Transverse colon (tissue), 4 donors: Measurements from ENCODE around the gene GIPC1. TPM values are rescaled to one million over a fixed set of nuclear protein-coding genes. Genes with fewer than 3 reads are reported as not detected.
A peak's percentile ranks its signal among the peaks of the same experiment; 100 is the strongest.
"Not testable (repeated sequence)": the region's sequence is repeated elsewhere in the genome, so short reads cannot be mapped to it uniquely, and the experiment has no call there.

Experiments used
- DNase-seq: peaks from one replicate; pipeline ENCODE4 v3.0.0-alpha.2; 2019
- H3K27ac ChIP-seq, 4 donors: fragments of 200-600 bp; sonication (generic); 2 replicates each; pipeline ENCODE4 v1.5.1; 2016 to 2018; ENCODE audit warnings: inconsistent platforms in 4 of 4
- H3K27me3 ChIP-seq: fragments of 200-600 bp; sonication (generic); 2 replicates; pipeline ENCODE4 v1.5.1; 2017; ENCODE audit warnings: inconsistent platforms
- H3K36me3 ChIP-seq, 4 donors: fragments of 200-600 bp; sonication (generic); 2 replicates each; pipeline ENCODE4 v1.5.1; 2017 to 2019; ENCODE audit warnings: inconsistent platforms in 4 of 4
- H3K4me1 ChIP-seq, 4 donors: fragments of 200-600 bp; sonication (generic); 2 replicates each; pipeline ENCODE4 v1.5.1; 2017 to 2020; ENCODE audit warnings: inconsistent platforms in 4 of 4
- H3K4me3 ChIP-seq, 4 donors: fragments of 200-600 bp; sonication (generic); 1 replicate in 1 of 4; 2 replicates in 3 of 4; pipeline versions ENCODE4 v1.5.1 to v1.6.1; 2017 to 2019; ENCODE audit warnings: inconsistent platforms in 4 of 4
- H3K9me3 ChIP-seq, 2 donors: fragments of 200-600 bp; sonication (generic); 2 replicates each; pipeline ENCODE4 v1.5.1; 2017 to 2019; ENCODE audit warnings: inconsistent platforms in 2 of 2
- EP300 ChIP-seq: sonication (generic); formaldehyde crosslinking; IDR thresholded peaks from one replicate; pipeline ENCODE4 v1.6.1; 2017; ENCODE audit warnings: antibody characterized with exemption, low read depth
- POLR2A ChIP-seq: fragments of 450-650 bp; IDR thresholded peaks from one replicate; pipeline ENCODE4 v1.6.1; 2016; ENCODE audit warnings: antibody characterized with exemption, mild to moderate bottlenecking, moderate library complexity
- POLR2AphosphoS5 ChIP-seq, 3 donors: sonication (generic); formaldehyde crosslinking; IDR thresholded peaks; one replicate each; pipeline ENCODE4 v1.6.1; 2016; ENCODE audit warnings: antibody characterized with exemption in 3 of 3
- WGBS, 2 donors: methylation state at CpG; one replicate each; pipeline ENCODE4 v1.1.5; 2018; ENCODE audit warnings: low coverage in 1 of 2; 5-methylcytosine and 5-hydroxymethylcytosine counted together
- in situ Hi-C, 4 donors: fragments of 200-750 bp; cut with MboI; loops; one replicate each; pipeline versions ENCODE4 v1.15.0 to v1.15.1; 2017; ENCODE audit warnings: low sequenced_read_pairs in 3 of 4, low pct_ligation_motif_present in 1 of 4, low pct_unique_long_range_greater_than_20kb in 1 of 4
- intact Hi-C: fragments of 100-400 bp; cut with DNase I; formaldehyde crosslinking; loops from one replicate; pipeline ENCODE4 v1.15.1; 2023; ENCODE audit warnings: low total_unique reads
- total RNA-seq, 4 donors: library from RNA; depleted of rRNA; stranded (reverse); fragments of >200 nt; gene quantifications; one replicate each; pipeline ENCODE4 v1.1.0, GENCODE V29; 2016
- TF ChIP-seq, protein P1 (sequence below), 5 experiments: fragments of 200-600 bp in 3 of 5; fragments of 450-650 bp in 2 of 5; sonication (generic) in 3 of 5; IDR thresholded peaks; 1 replicate in 2 of 5; 2 replicates in 3 of 5; pipeline ENCODE4 v1.5.1; 2016 to 2017; ENCODE audit warnings: antibody characterized with exemption in 5 of 5, inconsistent platforms in 3 of 5, mild to moderate bottlenecking in 2 of 5, moderate library complexity in 1 of 5

The GIPC1 gene
- total RNA-seq, 4 donors from 2014 or later = 295 to 569 (median 362) TPM

DNA sequence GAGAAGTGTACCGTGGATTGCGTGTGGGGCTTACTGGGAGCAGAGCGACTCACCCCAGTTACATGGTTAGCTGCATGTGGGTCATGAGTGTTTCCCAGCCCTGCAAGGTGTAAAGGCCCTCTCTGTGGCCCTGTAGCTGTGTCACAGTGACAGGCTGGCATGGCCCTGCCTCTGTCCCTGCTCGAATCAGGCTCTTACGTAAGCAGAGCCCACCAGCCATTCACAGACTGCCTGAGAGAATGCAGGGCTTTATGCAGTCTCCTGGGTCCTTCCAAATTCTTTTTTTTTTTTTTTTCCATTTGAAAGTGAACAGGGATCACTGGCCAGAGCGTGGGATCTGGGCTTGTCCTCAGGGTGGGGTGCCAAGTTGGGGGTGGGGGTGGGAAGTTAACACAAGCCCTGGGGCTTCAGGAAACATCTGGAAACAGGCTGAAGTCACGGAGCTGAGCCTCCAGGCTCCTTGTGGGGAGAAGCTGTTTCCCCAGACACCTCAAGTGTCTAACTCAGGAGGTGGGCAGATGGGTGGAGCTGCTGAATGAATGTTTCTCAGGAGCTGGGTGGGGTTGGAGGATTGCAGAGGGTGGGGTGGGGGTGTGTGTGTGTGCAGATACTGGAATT is 46.9 kb upstream of the GIPC1 start:
- Histone ChIP-seq H3K4me1 (peaks cover 0 to 11% (median 7%) of the 10 kb centered on the region in 4 donors), H3K4me3 (no peak overlapping the region), H3K36me3 (no peaks in the 10 kb centered on the region), H3K9me3 (no peaks in the 10 kb centered on the region), H3K27ac (peak overlapping the region in 1 of 4 donors; percentile 17), H3K27me3 (no peaks in the 10 kb centered on the region)
- intact Hi-C loops = no loop called here
- in situ Hi-C loops = no loop called here
- WGBS, 2 donors = 20 to 71% methylated on average over 2 to 7 of the region's 7 CpGs
- no peak for DNase-seq
- TF ChIP-seq POLR2A (no peak), POLR2AphosphoS5 (IDR thresholded peaks at IDR 0.05) (no peak), EP300 (no peak)
- TF ChIP-seq, protein P1, sequence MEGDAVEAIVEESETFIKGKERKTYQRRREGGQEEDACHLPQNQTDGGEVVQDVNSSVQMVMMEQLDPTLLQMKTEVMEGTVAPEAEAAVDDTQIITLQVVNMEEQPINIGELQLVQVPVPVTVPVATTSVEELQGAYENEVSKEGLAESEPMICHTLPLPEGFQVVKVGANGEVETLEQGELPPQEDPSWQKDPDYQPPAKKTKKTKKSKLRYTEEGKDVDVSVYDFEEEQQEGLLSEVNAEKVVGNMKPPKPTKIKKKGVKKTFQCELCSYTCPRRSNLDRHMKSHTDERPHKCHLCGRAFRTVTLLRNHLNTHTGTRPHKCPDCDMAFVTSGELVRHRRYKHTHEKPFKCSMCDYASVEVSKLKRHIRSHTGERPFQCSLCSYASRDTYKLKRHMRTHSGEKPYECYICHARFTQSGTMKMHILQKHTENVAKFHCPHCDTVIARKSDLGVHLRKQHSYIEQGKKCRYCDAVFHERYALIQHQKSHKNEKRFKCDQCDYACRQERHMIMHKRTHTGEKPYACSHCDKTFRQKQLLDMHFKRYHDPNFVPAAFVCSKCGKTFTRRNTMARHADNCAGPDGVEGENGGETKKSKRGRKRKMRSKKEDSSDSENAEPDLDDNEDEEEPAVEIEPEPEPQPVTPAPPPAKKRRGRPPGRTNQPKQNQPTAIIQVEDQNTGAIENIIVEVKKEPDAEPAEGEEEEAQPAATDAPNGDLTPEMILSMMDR (IDR thresholded peaks at IDR 0.05) = no peak

DNA sequence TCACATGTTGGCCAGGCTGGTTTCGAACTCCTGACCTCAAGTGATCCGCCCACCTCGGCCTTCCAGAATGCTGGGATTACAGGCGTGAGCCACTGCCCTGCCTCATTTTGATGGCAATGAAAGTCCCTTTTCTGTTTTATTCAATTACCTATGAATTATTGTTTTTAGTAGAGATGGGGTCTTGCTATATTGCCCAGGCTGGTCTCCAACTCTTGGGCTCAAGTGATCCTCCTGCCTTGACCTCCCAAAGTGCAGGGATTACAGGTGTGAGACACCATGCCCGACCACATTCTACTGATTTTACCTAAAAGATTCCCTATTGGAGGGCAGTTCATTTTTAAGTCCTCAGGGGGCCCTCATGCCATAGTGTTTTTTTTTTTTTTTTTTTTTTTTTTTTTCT is 46.1 kb upstream of the GIPC1 start:
- intact Hi-C loops, DNase-seq: not testable (repeated sequence)
- 79 to 100% methylated on average over 1 to 5 of the region's 5 CpGs for WGBS, 2 donors

DNA sequence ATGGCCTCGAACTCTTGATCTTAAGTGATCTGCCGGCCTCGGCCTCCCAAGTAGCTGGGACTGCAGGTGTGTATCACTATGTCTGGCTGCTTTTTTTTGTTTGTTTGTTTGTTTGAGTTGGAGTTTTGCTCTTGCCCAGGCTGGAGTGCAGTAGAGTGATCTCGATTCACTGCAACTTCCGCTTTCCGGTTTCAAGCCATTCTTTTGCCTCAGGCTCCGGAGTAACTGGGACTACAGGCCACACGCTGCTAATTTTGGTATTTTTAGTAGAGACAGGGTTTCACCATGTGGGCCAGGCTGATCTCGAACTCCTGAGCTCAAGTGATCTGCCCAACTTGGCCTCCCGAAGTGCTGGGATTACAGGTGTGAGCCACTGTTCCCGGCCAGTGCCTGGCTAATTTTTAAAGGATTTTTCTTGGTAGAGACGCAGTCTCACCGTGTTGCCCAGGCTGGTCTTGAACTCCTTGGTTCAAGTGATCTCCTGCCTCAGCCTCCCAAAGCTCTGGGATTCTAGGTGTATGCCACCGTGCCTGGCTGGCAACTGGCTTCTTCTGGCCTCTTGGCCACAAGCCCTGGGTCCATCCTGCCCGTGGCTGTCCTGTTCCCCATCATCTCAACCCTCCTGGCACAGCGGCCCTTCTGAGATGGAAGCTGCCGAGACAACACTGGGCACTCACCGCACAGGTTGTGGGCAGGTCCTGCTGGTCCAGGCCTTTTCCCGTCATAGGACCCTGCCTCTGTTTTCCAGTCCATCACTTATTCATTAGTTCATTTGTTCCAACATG is 45.0 kb upstream of the GIPC1 start:
- in situ Hi-C loops = no loop called here
- TF ChIP-seq EP300 (no peak), POLR2AphosphoS5 (IDR thresholded peaks at IDR 0.05) (no peak), POLR2A (no peak)
- no peak overlapping the region for H3K4me3 ChIP-seq

More for the DNA sequence above, 46.1 kb upstream of the GIPC1 start:
- H3K4me3 ChIP-seq, H3K27ac ChIP-seq, H3K9me3 ChIP-seq, in situ Hi-C loops, H3K36me3 ChIP-seq, H3K27me3 ChIP-seq: not testable (repeated sequence)
- peaks cover 0 to 14% (median 12%) of the 10 kb centered on the region in 4 donors for H3K4me1 ChIP-seq

DNA sequence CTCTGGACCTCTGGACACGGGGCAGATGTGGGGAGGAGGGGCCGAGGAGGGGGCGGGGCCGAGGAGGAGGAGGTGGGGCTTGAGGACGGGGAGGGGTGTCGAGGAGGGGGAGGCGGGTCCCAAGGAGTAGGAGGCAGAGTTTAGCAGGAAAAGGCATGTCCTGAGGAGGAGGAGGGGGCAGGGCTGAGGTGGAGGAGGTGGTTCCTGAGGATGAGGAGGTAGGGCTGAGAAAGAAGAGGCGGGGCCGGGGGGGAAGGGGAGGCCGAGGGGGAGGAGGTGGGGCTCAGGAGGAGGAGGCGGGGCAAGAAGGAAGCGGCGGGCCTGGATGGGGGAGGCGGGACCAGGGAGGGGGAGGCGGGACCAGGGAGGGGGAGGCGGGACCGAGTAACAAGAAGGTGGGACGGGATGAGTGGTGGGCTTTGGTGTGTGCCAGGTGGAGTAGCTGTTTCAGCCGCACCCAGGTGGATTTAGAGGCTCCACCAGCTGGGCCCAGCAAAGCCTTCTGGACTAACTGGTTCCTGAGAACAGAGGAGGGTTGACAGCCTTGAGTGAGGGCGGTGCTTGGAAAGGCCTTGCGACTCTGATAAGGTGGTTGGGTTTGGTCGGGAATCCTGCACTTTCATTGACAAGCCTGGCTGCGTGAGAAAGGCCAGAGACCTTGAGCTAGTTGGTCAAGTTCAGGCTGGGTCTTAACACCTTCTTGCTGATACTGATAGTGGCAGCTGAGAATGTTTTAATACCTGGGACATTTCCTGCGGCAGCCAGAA is 41.2 kb upstream of the GIPC1 start:
- H3K4me3 ChIP-seq = peak overlapping the region in 2 of 4 donors; percentile 22 to 40
- peaks cover 0 to 18% (median 17%) of the 10 kb centered on the region in 4 donors for H3K4me1 ChIP-seq
- 31 to 38% methylated on average over 13 to 24 of the region's 24 CpGs for WGBS, 2 donors
- in situ Hi-C loops = no loop called here
- no peak for TF ChIP-seq POLR2AphosphoS5 (IDR thresholded peaks at IDR 0.05)
- peak; percentile 22 for TF ChIP-seq POLR2A
- no peaks in the 10 kb centered on the region for H3K36me3 ChIP-seq
- H3K9me3 ChIP-seq = no peaks in the 10 kb centered on the region
- H3K27ac ChIP-seq = peak overlapping the region; percentile 51 to 72 (median 64)
- intact Hi-C loops = no loop called here
- no peaks in the 10 kb centered on the region for H3K27me3 ChIP-seq
- DNase-seq = peak; percentile 90

More for the DNA sequence above, 45.0 kb upstream of the GIPC1 start:
- no peak for DNase-seq
- Histone ChIP-seq H3K36me3 (no peaks in the 10 kb centered on the region), H3K27ac (no peak overlapping the region), H3K27me3 (no peaks in the 10 kb centered on the region), H3K9me3 (no peaks in the 10 kb centered on the region), H3K4me1 (peaks cover 0 to 21% (median 18%) of the 10 kb centered on the region in 4 donors)
- intact Hi-C loops = no loop called here
- 87 to 91% methylated on average over 3 to 19 of the region's 19 CpGs for WGBS, 2 donors

DNA sequence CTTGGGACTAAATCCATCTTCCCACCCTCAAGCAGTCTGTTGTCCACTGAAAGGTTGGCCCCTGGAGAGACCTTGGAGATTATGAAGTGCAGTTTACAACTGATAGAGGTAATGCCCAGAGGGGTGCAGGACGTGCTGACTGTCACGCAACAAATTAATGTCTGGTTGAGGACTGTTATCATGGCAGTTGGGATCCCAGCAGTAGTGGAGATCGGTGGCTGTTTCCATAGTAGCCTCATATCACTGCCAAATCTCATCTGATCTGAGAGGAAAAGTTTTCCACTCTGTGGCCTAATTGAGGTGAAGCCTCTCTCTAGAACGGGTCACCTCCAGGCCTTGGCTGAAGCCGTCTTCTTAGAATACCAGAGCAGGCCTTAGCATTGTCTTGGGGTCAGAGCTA is 37.5 kb upstream of the GIPC1 start:
- peaks cover 6 to 40% (median 32%) of the 10 kb centered on the region in 4 donors for H3K4me1 ChIP-seq
- no peak overlapping the region for H3K27ac ChIP-seq
- no peaks in the 10 kb centered on the region for H3K36me3 ChIP-seq
- no peaks in the 10 kb centered on the region for H3K27me3 ChIP-seq
- WGBS, 2 donors = 86 to 93% methylated on average over 2 to 5 of the region's 5 CpGs
- no peaks in the 10 kb centered on the region for H3K9me3 ChIP-seq
- TF ChIP-seq, protein P1 (IDR thresholded peaks at IDR 0.05) = no peak
- no peak for TF ChIP-seq POLR2A
- TF ChIP-seq POLR2AphosphoS5 (IDR thresholded peaks at IDR 0.05) = no peak
- TF ChIP-seq EP300 = no peak
- no peak for DNase-seq
- in situ Hi-C loops (no loop called here), intact Hi-C loops (no loop called here)
- H3K4me3 ChIP-seq = no peak overlapping the region
